IPS-18a (cell line): ENCODE measurements around the gene HS1BP3.

Experiments used
- H3K27ac ChIP-seq: one replicate; pipeline ENCODE4 v1.5.1; 2013; ENCODE audit warnings: low read length
- H3K27me3 ChIP-seq: one replicate; pipeline ENCODE4 v1.6.1; 2013; ENCODE audit warnings: mild to moderate bottlenecking, low read length; ENCODE audit not compliant: control insufficient read depth, insufficient read depth
- H3K36me3 ChIP-seq: one replicate; pipeline ENCODE4 v1.6.1; 2013; ENCODE audit warnings: low read depth, low read length; ENCODE audit not compliant: control insufficient read depth
- H3K4me1 ChIP-seq: one replicate; pipeline ENCODE4 v1.6.1; 2013; ENCODE audit warnings: low read depth, low read length; ENCODE audit not compliant: control insufficient read depth
- H3K4me3 ChIP-seq: one replicate; pipeline ENCODE4 v1.5.1; 2013; ENCODE audit warnings: low read length
- H3K9ac ChIP-seq: one replicate; pipeline ENCODE4 v1.6.1; 2013; ENCODE audit warnings: mild to moderate bottlenecking, low read length, moderate library complexity
- H3K9me3 ChIP-seq: one replicate; pipeline ENCODE4 v1.6.1; 2013; ENCODE audit warnings: low read depth, low read length; ENCODE audit not compliant: control insufficient read depth

HS1BP3 gene

DNA sequence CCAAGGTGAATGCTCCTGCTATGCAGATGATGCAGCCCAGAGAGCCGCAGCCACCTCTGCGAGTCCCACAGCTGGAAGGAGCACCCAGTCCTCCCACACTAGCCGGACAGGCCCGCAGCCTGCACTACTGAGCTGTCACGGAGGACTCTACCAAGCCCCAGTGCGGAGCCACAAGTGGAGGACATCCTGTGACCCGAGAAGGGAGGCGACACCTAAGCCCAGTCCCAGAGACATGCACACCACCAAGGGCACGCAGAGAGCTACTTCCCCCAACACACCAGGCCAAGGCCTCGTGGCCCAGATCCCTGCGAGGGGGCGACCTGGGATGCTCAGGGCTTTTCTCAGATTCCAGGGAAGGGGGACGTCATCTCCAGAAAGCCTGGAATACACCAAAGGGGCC lies 12.9 kb downstream of the HS1BP3 start:
- Histone ChIP-seq H3K9me3 (no peaks in the 10 kb centered on the region), H3K4me1 (peaks cover 4% of the 10 kb centered on the region)

GRCh38 chr2:20637147-20637546 lies 13.8 kb downstream of the HS1BP3 start:
- Histone ChIP-seq H3K9me3 (no peaks in the 10 kb centered on the region), H3K27ac (no peak overlapping the region), H3K4me3 (no peak overlapping the region), H3K27me3 (no peaks in the 10 kb centered on the region), H3K9ac (no peak overlapping the region), H3K36me3 (no peaks in the 10 kb centered on the region), H3K4me1 (peaks cover 11% of the 10 kb centered on the region)

More for the DNA sequence above, 12.9 kb downstream of the HS1BP3 start:
- H3K4me3 ChIP-seq: no peak overlapping the region
- H3K36me3 ChIP-seq: no peaks in the 10 kb centered on the region
- H3K27me3 ChIP-seq: no peaks in the 10 kb centered on the region
- H3K27ac ChIP-seq: no peak overlapping the region
- no peak overlapping the region for H3K9ac ChIP-seq

GRCh38 chr2:20635675-20636584 lies 15.0 kb downstream of the HS1BP3 start:
- no peaks in the 10 kb centered on the region for H3K9me3 ChIP-seq
- no peaks in the 10 kb centered on the region for H3K36me3 ChIP-seq
- H3K4me3 ChIP-seq: no peak overlapping the region
- H3K27me3 ChIP-seq: no peaks in the 10 kb centered on the region
- H3K4me1 ChIP-seq: peaks cover 11% of the 10 kb centered on the region
- no peak overlapping the region for H3K9ac ChIP-seq
- H3K27ac ChIP-seq: no peak overlapping the region

- Histone ChIP-seq H3K9ac (no peak overlapping the region), H3K9me3 (no peaks in the 10 kb centered on the region), H3K36me3 (no peaks in the 10 kb centered on the region), H3K27me3 (no peaks in the 10 kb centered on the region), H3K27ac (no peak overlapping the region), H3K4me3 (no peak overlapping the region), H3K4me1 (peaks cover 11% of the 10 kb centered on the region)
Measured at GRCh38 chr2:20635113-20635510, 15.8 kb downstream of the HS1BP3 start.

DNA sequence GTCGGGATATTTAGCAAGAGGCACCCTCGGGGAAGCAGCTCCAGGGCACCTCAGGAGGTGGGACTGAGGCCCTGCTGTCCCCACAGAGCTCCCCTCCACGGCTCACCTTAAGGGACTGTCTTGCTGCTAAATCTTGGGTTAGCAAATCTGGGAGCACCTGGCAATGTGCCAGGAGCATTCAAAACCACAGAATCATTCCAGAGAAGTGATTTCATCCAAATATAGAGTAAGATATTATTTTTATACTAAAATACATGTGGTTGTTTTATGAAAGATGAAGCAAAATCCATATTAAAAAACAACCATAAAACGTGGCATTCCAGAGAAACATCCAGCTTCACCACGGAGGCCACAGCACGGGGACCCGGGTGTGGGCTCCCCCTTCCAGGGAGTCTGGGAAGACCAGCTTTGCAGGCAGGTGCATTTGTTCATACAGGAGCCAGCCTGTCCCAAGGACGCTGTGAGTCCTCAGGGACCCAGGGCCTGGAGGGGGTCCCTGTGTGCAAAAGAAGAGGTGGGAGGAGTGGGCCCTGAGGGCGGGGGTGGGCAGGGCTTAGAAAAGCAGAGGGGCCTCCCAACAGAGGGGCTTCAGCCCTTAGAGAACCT lies 16.3 kb downstream of the HS1BP3 start:
- Histone ChIP-seq H3K9ac (no peak overlapping the region), H3K4me1 (peaks cover 11% of the 10 kb centered on the region), H3K27ac (no peak overlapping the region), H3K9me3 (no peaks in the 10 kb centered on the region), H3K27me3 (no peaks in the 10 kb centered on the region), H3K36me3 (no peaks in the 10 kb centered on the region), H3K4me3 (no peak overlapping the region)

GRCh38 chr2:20633794-20634506 lies 16.9 kb downstream of the HS1BP3 start:
- Histone ChIP-seq H3K27me3 (no peaks in the 10 kb centered on the region), H3K9me3 (no peaks in the 10 kb centered on the region), H3K4me3 (no peak overlapping the region), H3K4me1 (peaks cover 11% of the 10 kb centered on the region), H3K36me3 (no peaks in the 10 kb centered on the region), H3K9ac (no peak overlapping the region), H3K27ac (no peak overlapping the region)

DNA sequence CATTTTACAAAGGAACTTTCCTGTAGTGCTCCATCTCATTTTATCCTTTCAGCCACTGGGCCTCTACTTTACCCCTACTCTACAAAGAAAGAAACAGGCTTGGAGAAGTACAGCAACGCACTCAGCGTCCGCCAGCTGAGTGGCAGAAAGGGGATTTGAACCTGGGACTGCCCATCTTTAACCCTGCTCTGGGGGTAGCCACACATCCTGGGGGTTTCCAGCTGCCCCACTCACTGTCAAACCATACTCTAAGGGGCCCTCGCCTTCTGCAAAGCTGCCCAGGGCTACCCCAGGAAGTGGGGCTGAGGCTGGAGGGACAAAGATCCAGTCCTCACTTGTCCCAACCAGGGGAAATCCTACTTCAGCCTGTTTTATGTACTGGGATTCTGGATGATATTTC lies 17.9 kb downstream of the HS1BP3 start:
- Histone ChIP-seq H3K36me3 (no peaks in the 10 kb centered on the region), H3K9ac (no peak overlapping the region), H3K9me3 (no peaks in the 10 kb centered on the region), H3K27ac (no peak overlapping the region), H3K4me3 (no peak overlapping the region), H3K4me1 (peaks cover 11% of the 10 kb centered on the region), H3K27me3 (no peaks in the 10 kb centered on the region)

DNA sequence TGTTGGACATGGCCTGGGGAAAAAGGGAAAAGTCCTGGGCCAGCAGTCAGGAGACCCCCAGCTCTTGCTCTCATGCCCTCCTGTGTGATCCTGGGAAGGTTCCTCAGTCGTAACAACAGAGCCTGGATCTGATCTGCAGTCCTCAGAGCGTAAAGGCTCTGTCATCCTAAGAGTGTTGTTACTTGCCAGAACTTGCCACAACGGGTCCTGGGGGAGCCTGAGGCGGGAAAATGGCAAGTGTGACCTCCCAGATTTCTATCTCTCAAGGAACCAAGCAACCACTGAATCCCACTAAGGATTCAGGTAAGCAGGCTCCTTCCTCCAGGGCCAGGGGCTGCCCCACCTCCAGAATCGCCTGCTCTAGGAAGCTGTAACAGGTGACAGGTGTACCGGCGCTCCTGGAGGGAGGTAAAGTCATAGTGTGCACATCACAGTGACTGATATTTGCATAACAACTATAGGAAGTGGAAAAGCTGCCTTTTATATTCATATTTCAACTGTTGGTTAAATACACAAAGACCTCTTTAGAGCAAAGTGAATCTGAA lies 18.4 kb downstream of the HS1BP3 start:
- peaks cover 11% of the 10 kb centered on the region for H3K4me1 ChIP-seq
- no peak overlapping the region for H3K4me3 ChIP-seq
- no peaks in the 10 kb centered on the region for H3K36me3 ChIP-seq
- no peaks in the 10 kb centered on the region for H3K9me3 ChIP-seq
- H3K27ac ChIP-seq: no peak overlapping the region
- H3K9ac ChIP-seq: no peak overlapping the region
- no peaks in the 10 kb centered on the region for H3K27me3 ChIP-seq

- Histone ChIP-seq H3K9me3 (no peaks in the 10 kb centered on the region), H3K4me1 (peaks cover 11% of the 10 kb centered on the region), H3K27me3 (no peaks in the 10 kb centered on the region), H3K4me3 (no peak overlapping the region), H3K9ac (no peak overlapping the region), H3K27ac (no peak overlapping the region), H3K36me3 (no peaks in the 10 kb centered on the region)
Measured at GRCh38 chr2:20631617-20632307, 19.1 kb downstream of the HS1BP3 start.

DNA sequence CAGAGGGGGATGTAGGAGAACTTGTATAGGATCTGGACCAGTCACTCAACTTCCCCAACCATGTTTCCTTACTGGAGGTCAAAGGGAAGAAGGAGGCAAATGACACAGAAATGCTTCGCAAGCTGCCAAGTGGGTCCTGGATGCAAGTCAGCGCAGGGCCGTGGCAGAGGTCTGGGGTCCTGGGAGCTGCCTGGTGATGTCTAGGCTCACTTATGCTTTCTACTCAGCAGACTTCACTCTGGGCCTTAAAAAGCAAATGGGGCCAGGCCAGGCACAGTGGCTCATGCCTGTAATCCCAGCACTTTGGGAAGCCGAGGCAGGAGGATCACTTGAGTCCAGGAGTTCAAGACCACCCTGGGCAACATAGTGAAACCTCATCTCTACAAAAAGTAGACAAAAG lies 19.9 kb downstream of the HS1BP3 start:
- Histone ChIP-seq H3K27ac (no peak overlapping the region), H3K9me3 (no peaks in the 10 kb centered on the region), H3K4me3 (no peak overlapping the region), H3K4me1 (peaks cover 11% of the 10 kb centered on the region), H3K36me3 (no peaks in the 10 kb centered on the region), H3K27me3 (no peaks in the 10 kb centered on the region), H3K9ac (no peak overlapping the region)

- no peak overlapping the region for H3K9ac ChIP-seq
- H3K36me3 ChIP-seq: no peaks in the 10 kb centered on the region
- no peaks in the 10 kb centered on the region for H3K9me3 ChIP-seq
- H3K4me3 ChIP-seq: no peak overlapping the region
- no peaks in the 10 kb centered on the region for H3K27me3 ChIP-seq
- H3K27ac ChIP-seq: no peak overlapping the region
- peaks cover 7% of the 10 kb centered on the region for H3K4me1 ChIP-seq
Measured at GRCh38 chr2:20629581-20630171, 21.2 kb downstream of the HS1BP3 start.
